Duodenal mucosa (tissue), 2 donors: Measurements from ENCODE around the gene PRAMEF20.
"Not testable (repeated sequence)": the region's sequence is repeated elsewhere in the genome, so short reads cannot be mapped to it uniquely, and the experiment has no call there.

Experiments used
- H3K27ac ChIP-seq: one replicate; pipeline ENCODE4 v1.7.0; 2013; ENCODE audit warnings: low read depth, low read length
- H3K27me3 ChIP-seq, 2 donors: one replicate each; pipeline ENCODE4 v1.7.0; 2013; ENCODE audit warnings: low read length in 2 of 2, control low read depth in 1 of 2; ENCODE audit not compliant: insufficient read depth in 2 of 2, control insufficient read depth in 1 of 2
- H3K36me3 ChIP-seq, 2 donors: one replicate each; pipeline ENCODE4 v1.7.0; 2013; ENCODE audit warnings: low read length in 2 of 2, control low read depth in 1 of 2; ENCODE audit not compliant: insufficient read depth in 2 of 2, control insufficient read depth in 1 of 2
- H3K4me1 ChIP-seq, 2 donors: one replicate each; pipeline ENCODE4 v1.7.0; 2013; ENCODE audit warnings: low read length in 2 of 2, control low read depth in 1 of 2; ENCODE audit not compliant: insufficient read depth in 2 of 2, control insufficient read depth in 1 of 2
- H3K4me3 ChIP-seq, 2 donors: one replicate each; pipeline ENCODE4 v1.7.0; 2013; ENCODE audit warnings: low read length in 2 of 2, low read depth in 1 of 2
- H3K9ac ChIP-seq, 2 donors: one replicate each; pipeline ENCODE4 v1.7.0; 2013; ENCODE audit warnings: low read length in 2 of 2, low read depth in 1 of 2
- H3K9me3 ChIP-seq, 2 donors: one replicate each; pipeline ENCODE4 v1.7.0; 2013; ENCODE audit warnings: low read length in 2 of 2, control low read depth in 1 of 2; ENCODE audit not compliant: control insufficient read depth in 1 of 2

The PRAMEF20 gene

DNA sequence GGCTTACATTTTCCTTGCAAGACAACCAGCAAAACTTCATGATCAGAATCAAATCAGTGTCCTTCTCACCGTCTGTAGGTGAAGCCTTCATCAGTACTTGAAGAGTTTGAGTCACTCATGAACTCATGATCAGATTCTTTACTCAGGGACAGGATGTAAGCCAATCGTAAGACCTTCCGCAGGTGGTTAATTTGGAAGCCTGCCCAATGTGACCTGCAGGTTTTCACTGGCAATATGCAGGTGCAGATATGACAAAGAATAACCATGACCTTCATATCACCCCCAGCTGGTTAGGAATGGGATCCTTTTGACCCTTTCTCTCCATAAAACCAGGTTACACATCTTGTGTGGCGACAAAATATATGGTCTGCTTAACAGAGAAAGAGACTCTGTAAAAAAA, 2.4 kb upstream of the PRAMEF20 start:
- Histone ChIP-seq H3K4me1 (no peaks in the 10 kb centered on the region), H3K36me3 (no peaks in the 10 kb centered on the region), H3K9ac (no peak overlapping the region)

DNA sequence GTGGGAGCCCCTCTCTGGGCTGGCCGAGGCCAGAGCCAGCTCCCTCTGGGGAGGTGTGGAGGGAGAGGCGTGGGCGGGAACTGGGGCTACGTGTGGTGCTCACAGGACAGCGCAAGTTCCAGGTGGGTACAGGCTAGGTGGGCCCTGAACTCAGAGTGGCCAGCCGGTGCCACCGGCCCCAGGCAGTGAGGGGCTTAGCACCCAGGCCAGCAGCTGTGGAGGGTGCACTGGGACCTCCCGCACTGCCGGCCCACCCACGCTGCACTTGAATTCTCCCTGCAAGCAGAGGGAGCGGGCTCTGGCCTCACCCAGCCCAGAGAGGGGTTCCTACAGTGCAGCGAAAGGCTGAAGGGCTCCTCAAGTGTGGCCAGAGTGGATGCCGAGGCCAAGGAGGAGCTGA, 20.2 kb downstream of the PRAMEF20 start:
- Histone ChIP-seq H3K36me3 (no peaks in the 10 kb centered on the region), H3K27ac (no peak overlapping the region), H3K4me3 (no peak overlapping the region), H3K27me3 (no peaks in the 10 kb centered on the region), H3K9ac (no peak overlapping the region), H3K9me3 (no peaks in the 10 kb centered on the region), H3K4me1 (no peaks in the 10 kb centered on the region)

More for the DNA sequence above, 2.4 kb upstream of the PRAMEF20 start:
- Histone ChIP-seq H3K27ac (no peak overlapping the region), H3K27me3 (no peaks in the 10 kb centered on the region), H3K9me3 (peaks cover 0 to 6% of the 10 kb centered on the region in 2 donors), H3K4me3 (no peak overlapping the region)

DNA sequence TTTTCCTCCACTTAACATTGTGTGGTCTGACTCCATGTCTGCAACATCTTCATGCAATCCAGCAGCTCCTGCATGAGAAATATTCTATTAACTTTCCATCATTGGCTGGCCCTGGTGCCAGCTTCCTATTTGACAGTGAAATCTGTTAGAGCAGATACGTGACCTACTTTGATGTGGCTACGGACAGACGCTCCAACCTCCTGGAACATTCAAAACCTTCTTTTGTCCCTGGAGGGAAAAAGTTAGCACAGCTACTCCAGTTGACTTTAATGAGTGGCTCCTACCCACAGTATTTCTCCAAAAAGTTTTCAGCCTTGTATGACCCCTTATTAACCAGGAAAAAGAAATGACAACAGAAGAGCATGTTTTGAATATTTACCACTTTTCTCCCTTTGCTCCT, 22.0 kb downstream of the PRAMEF20 start:
- no peak overlapping the region for H3K9ac ChIP-seq
- no peak overlapping the region for H3K4me3 ChIP-seq
- no peaks in the 10 kb centered on the region for H3K9me3 ChIP-seq
- no peaks in the 10 kb centered on the region for H3K36me3 ChIP-seq
- no peak overlapping the region for H3K27ac ChIP-seq
- H3K4me1 ChIP-seq, result no peaks in the 10 kb centered on the region
- no peaks in the 10 kb centered on the region for H3K27me3 ChIP-seq

DNA sequence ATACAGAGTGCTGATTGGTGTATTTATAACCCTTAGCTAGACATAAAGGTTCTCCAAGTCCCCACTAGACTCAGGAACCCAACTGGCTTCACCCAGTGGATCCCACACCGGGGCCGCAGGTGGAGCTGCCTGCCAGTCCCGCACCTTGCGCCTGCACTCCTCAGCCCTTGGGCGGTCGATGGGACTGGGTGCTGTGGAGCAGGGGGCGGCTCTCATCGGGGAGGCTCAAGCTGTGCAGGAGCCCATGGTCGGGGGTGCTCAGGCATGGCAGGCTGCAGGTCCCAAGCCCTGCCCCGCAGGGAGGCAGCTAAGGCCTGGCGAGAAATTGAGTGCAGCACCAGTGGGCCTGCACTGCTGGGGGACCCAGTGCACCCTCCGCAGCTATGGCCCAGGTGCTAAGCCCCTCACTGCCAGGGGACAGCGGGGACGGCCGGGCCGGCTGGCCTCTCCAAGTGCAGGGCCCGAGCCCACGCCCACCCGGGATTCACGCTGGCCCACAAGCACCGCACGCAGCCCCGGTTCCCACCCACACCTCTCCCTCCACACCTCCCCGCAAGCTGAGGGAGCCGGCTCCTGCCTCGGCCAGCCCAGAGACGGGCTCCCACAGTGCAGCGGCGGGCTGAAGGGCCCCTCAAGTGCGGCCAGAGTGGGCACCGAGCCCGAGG, 23.6 kb downstream of the PRAMEF20 start:
- H3K27me3 ChIP-seq, H3K27ac ChIP-seq, H3K9ac ChIP-seq, H3K4me3 ChIP-seq, H3K36me3 ChIP-seq, H3K9me3 ChIP-seq, H3K4me1 ChIP-seq: not testable (repeated sequence)

DNA sequence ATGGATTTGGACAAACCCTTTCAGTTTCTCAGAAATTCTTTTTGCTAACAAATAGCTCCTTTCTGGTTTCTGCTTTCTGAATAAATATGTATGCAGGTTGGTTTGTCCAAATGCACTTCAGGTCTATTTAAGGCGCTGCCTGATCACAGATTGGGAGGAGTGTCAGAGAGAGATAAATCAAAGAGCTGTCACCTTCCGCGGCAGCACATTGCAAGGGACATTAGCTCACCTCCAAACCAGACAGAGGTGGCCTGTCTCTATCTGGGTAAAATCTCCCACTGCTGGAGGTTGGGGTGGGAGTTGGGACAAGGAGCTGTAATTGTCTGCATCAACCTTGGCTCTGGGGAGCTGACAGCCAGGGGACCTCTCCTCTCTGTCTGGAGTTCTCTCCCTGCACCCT, 25.2 kb downstream of the PRAMEF20 start:
- H3K27me3 ChIP-seq, result no peaks in the 10 kb centered on the region
- no peak overlapping the region for H3K4me3 ChIP-seq
- no peaks in the 10 kb centered on the region for H3K36me3 ChIP-seq
- H3K9ac ChIP-seq, result no peak overlapping the region
- H3K4me1 ChIP-seq, result no peaks in the 10 kb centered on the region
- H3K27ac ChIP-seq, result no peak overlapping the region
- no peaks in the 10 kb centered on the region for H3K9me3 ChIP-seq

DNA sequence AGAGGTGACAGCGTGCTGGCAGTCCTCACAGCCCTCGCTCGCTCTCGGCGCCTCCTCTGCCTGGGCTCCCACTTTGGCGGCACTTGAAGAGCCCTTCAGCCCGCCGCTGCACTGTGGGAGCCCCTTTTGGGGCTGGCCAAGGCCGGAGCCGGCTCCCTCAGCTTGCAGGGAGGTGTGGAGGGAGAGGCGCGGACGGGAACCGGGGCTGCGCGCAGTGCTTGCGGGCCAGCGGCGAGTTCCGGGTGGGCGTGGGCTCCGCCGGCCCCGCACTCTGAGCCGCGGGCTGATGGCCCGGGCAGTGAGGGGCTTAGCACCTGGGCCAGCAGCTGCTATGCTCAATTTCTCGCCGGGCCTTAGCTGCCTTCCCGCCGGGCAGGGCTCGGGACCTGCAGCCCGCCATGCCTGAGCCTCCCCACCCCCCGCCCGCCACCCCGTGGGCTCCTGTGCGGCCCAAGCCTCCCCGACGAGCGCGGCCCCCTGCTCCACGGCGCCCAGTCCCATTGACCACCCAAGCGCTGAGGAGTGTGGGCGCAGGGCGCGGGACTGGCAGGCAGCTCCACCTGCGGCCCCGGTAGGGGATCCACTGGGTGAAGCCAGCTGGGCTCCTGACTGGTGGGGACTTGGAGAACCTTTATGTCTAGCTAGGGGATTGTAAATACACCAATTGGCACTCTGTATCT, 29.0 kb downstream of the PRAMEF20 start:
- not testable (repeated sequence) for H3K9ac ChIP-seq, H3K36me3 ChIP-seq, H3K27ac ChIP-seq, H3K27me3 ChIP-seq, H3K4me1 ChIP-seq, H3K4me3 ChIP-seq, H3K9me3 ChIP-seq

DNA sequence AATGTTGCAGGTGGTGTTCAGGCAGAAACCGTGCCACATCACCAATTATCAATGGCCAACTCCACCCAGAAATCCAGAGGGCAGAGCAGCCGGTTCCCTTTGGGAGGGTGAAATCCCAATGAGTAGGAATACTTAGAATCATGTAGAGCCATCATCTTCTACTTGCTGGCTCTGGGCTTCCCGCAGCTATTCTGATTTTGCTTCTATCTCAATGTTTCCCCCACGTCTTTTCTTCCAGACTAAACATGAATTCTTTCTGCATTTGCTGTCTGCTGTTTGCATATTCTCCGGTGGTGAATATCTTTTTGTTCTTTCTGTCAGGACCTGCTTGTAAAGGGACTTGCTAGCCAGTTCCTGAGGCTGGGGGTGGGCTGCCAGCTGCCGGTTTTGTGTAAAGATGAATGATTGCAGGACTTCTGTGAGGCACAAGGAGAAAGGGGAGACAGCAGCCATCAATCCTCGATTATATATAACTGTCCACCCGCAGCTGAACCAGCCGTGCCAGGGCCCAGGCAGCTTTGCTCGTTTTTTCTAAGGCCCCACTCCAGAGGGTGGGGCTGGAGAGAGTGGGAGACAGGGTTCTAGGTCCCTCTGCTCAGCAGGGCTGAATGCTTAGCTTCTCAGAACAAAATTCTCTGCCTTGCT, 33.2 kb downstream of the PRAMEF20 start:
- Histone ChIP-seq H3K9me3 (no peaks in the 10 kb centered on the region), H3K36me3 (no peaks in the 10 kb centered on the region), H3K9ac (no peak overlapping the region), H3K4me3 (no peak overlapping the region), H3K27ac (no peak overlapping the region), H3K27me3 (no peaks in the 10 kb centered on the region), H3K4me1 (no peaks in the 10 kb centered on the region)

DNA sequence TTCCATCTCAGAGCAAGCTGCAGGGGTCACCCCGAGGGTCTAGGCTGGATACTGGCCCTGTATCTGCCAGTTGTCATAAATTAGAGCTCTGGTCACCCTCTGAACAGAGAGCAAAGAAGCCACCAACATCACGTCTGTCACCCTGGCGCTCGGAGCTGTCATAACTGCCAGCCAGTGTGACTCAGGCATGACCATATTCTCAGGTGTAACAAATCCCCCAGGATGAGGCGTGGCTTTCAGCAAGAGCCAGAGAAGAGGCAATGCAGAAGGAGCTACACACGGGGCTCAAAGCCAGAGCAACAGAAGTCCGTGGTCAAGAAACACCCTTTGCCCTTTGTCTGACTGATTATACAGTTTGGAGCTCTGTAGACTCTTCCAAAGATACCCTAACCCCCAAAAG, 40.0 kb downstream of the PRAMEF20 start:
- H3K27me3 ChIP-seq, result no peaks in the 10 kb centered on the region
- H3K4me1 ChIP-seq, result no peaks in the 10 kb centered on the region
- H3K4me3 ChIP-seq, result no peak overlapping the region
- no peak overlapping the region for H3K27ac ChIP-seq
- no peaks in the 10 kb centered on the region for H3K36me3 ChIP-seq
- no peaks in the 10 kb centered on the region for H3K9me3 ChIP-seq
- no peak overlapping the region for H3K9ac ChIP-seq

DNA sequence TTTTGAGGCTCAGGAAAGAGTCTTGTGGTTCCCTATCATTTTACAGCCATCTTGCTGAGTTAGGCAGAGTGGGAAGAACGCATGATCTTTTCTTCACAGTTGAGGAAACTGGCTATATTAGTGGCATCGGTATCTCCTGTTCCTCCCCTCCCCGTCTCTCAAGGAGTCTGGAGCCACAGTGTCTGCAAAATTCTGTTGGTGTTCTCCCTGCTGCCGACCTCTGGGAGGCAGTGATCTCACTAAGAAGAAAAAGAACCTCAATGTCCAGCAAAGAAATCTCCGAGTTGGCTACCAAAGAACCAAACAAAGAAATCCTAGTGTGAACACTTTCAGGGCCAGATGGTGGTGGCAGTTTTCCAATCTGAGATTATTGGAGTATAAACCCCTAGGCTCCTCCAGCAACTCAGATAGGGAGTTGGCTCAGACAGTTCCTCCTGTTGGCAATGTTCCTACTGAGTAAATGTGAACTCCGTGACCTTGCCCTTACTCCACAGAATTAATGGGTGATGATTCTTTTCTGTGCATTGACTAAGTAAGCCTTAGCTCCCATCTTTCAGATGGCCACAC, 41.2 kb downstream of the PRAMEF20 start:
- Histone ChIP-seq H3K4me1 (no peaks in the 10 kb centered on the region), H3K27ac (no peak overlapping the region), H3K4me3 (no peak overlapping the region), H3K9me3 (no peaks in the 10 kb centered on the region), H3K9ac (no peak overlapping the region), H3K36me3 (no peaks in the 10 kb centered on the region), H3K27me3 (no peaks in the 10 kb centered on the region)

DNA sequence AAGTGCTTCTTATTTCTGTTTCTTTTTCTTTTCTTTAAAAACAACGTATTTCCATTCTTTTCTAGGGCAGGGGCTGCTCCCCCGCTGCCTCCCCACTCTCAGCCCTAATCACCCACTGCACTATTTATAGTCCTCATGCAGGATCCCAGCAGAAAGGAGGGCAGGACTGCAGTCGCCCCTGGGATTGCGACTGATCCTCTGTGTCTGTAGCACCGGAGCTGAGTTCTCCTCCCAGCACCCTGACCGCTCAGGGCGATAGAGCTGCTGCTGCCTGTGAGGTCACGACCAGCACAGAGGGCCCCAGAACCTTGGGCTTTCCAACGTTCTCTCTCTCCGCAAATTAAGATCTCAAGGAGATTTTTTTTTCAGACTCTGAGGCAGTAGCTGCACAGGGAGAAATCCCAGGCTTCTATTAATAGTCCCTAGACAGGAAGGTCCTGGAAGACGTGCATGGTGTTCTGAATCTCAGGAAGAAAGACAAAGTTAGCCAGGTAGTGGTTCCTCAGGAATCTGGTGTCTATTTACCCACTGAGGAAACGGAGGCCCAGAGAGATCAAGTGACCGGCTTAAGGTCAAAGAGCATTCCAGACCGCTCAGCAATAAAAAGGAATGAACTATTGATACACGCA, 46.8 kb downstream of the PRAMEF20 start:
- H3K27me3 ChIP-seq, result no peaks in the 10 kb centered on the region
- H3K9ac ChIP-seq, result no peak overlapping the region
- no peaks in the 10 kb centered on the region for H3K36me3 ChIP-seq
- H3K4me1 ChIP-seq, result no peaks in the 10 kb centered on the region
- no peak overlapping the region for H3K27ac ChIP-seq
- H3K9me3 ChIP-seq, result no peaks in the 10 kb centered on the region
- no peak overlapping the region for H3K4me3 ChIP-seq
